ENCODE measurements around the gene APOB.

Gene APOB

GRCh38 chr2:20972792-20973565, 70.9 kb downstream of the APOB start:
- no peak for DNase-seq (ENCODE audit: low spot score)

- DNase-seq (ENCODE audit: low spot score) = no peak
Observed at GRCh38 chr2:20972110-20972509, 71.8 kb downstream of the APOB start.

- no peak for DNase-seq (ENCODE audit: low spot score)
Observed at GRCh38 chr2:20970068-20970467, 73.8 kb downstream of the APOB start.

- no peak for DNase-seq (ENCODE audit: low spot score)
Observed at GRCh38 chr2:20966061-20966595, 77.7 kb downstream of the APOB start.

GRCh38 chr2:20965221-20965620, 78.7 kb downstream of the APOB start:
- DNase-seq (ENCODE audit: low spot score) = no peak

GRCh38 chr2:20963867-20964266, 80.0 kb downstream of the APOB start:
- no peak for DNase-seq (ENCODE audit: low spot score)

GRCh38 chr2:20962939-20963557, 80.8 kb downstream of the APOB start:
- peak; percentile 70 for DNase-seq (ENCODE audit: low spot score)

GRCh38 chr2:20961858-20962257, 82.0 kb downstream of the APOB start:
- no peak for DNase-seq (ENCODE audit: low spot score)

GRCh38 chr2:20960003-20960402, 83.9 kb downstream of the APOB start:
- DNase-seq (ENCODE audit: low spot score) = no peak

GRCh38 chr2:20959252-20959651, 84.6 kb downstream of the APOB start:
- no peak for DNase-seq (ENCODE audit: low spot score)

GRCh38 chr2:20957788-20958525, 85.9 kb downstream of the APOB start:
- no peak for DNase-seq (ENCODE audit: low spot score)

- no peak for DNase-seq (ENCODE audit: low spot score)
Observed at GRCh38 chr2:20955277-20956026, 88.4 kb downstream of the APOB start.

- DNase-seq (ENCODE audit: low spot score) = no peak
Observed at GRCh38 chr2:20953146-20953824, 90.6 kb downstream of the APOB start.
